GM13977 (cell line): ENCODE data around the gene CENPP.

Source experiments
- DNase-seq: peaks from one replicate; pipeline ENCODE4 v3.0.0; 2012; ENCODE audit warnings: low spot score
- in situ Hi-C: fragments of 300-500 bp; cut with MboI; formaldehyde crosslinking; loops from one replicate; pipeline ENCODE4 v1.12.0; 2022; ENCODE audit warnings: low sequenced_read_pairs, low pct_unique_long_range_greater_than_20kb, mixed read lengths, inconsistent platforms; ENCODE audit not compliant: unreplicated experiment
- TF ChIP-seq, protein P1 (sequence below): IDR thresholded peaks from 2 replicates; pipeline ENCODE4 v1.5.1; 2012; ENCODE audit warnings: mild to moderate bottlenecking, control low read depth; ENCODE audit not compliant: insufficient read depth; ENCODE audit errors: extremely low read depth, missing control alignments

The CENPP gene

DNA sequence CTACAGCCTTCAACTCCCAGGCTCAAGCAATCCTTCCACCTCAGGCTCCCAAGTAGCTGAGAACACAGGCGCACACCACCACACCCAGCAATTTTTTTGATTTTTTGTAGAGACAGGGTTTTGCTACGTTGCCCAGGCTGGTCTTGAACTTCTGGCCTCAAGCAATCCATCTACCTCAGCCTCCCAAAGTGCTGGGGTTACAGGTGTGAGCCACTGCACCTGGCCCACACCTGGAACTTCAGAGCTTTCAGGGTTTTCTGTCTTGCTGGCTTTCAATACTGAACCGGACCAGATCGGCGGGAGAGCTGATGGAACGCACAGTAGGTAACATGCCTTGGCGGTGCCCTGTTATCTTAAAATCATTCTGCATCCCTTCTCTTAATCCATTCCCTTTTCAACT, 313.4 kb downstream of the CENPP start:
- in situ Hi-C loops = loop anchor here (25.0 kb wide), 2 partner anchors 327 to 502 kb away; no protein-coding TSS in a partner anchor
- DNase-seq = no peak
- TF ChIP-seq, protein P1, sequence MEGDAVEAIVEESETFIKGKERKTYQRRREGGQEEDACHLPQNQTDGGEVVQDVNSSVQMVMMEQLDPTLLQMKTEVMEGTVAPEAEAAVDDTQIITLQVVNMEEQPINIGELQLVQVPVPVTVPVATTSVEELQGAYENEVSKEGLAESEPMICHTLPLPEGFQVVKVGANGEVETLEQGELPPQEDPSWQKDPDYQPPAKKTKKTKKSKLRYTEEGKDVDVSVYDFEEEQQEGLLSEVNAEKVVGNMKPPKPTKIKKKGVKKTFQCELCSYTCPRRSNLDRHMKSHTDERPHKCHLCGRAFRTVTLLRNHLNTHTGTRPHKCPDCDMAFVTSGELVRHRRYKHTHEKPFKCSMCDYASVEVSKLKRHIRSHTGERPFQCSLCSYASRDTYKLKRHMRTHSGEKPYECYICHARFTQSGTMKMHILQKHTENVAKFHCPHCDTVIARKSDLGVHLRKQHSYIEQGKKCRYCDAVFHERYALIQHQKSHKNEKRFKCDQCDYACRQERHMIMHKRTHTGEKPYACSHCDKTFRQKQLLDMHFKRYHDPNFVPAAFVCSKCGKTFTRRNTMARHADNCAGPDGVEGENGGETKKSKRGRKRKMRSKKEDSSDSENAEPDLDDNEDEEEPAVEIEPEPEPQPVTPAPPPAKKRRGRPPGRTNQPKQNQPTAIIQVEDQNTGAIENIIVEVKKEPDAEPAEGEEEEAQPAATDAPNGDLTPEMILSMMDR = no peak

DNA sequence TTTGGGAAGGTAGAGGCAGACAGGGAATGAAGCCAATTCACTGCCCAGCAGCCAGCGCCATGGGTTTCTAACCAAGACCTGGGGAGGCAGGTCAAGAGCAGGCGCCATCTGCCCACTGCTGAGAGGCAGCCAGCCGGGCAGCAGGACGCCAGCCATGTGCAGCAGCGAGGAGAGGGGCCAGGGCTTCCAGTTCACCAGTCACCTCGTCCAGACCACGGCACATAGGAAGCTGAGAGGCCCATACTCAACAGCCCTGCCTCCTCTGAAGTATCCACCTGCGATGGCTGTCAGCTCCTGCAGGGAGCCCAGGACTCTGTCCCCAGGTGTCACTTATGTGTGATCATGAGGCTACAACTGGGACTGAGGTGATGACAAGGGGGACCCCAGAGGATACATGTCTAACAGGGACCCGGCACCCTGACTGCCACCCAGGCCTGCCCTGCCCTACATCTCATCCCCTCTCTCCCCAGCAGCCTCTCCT, 314.1 kb downstream of the CENPP start:
- no peak for DNase-seq
- in situ Hi-C loops = loop anchor here (25.0 kb wide), 2 partner anchors 328 to 503 kb away; no protein-coding TSS in a partner anchor
- TF ChIP-seq, protein P1 = no peak

DNA sequence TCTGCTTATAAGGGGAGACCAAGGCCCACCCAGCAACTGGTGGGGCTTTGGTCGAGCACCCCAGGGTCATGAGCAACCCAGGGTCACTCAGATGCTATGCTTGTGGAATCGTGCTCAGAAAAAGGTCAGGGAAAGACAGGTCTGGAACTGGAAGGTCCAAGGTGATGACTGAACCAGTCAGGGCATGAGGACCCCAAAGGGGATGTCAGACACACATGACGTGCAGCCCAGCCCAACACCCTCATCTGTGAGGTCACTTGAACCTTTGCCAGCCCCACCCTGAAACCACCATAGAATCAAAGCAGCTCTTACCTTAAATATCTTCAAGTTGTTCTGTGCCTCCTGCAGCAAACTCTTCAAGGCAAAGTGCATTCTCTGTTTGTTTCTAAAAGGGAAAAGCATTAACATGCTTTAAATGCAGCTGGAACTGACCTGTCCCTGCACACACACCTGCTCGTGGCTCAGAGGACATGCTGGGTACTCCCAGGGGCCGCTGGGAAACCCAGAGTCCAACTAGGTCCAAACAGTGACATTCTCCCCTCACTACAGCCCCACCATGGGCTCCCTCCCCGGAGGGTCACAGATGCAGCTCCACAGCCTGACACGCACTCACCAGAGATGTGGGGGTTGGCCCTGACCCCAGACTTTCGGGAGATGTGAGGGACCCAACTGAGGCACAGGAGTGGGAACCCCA, 314.8 kb downstream of the CENPP start:
- in situ Hi-C loops = loop anchor here (25.0 kb wide), 2 partner anchors 328 to 503 kb away; no protein-coding TSS in a partner anchor
- TF ChIP-seq, protein P1 = no peak
- no peak for DNase-seq

GRCh38 chr9:92641092-92641809, 315.5 kb downstream of the CENPP start:
- TF ChIP-seq, protein P1 = no peak
- in situ Hi-C loops = loop anchor here (25.0 kb wide), 2 partner anchors 329 to 504 kb away; no protein-coding TSS in a partner anchor
- no peak for DNase-seq

DNA sequence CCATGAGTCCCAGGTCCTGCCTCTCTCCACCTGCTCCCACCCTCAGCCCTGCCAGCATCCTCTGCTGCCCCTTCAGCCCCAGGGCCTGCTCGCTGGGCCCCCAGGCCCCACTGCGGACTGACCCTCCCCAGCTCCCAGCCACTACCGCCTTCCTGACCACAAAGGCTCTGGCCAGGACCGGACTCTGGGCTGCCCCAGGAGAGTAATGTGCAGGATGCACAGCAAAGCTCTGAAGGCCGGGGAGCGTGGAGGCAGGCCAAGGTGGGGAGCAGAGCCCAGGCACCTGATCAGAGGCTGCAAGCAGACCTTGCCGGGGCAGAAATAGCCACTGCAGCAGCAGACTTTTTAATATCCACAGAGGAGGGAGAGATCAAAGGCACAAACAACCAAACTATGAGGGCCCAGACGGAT, 316.3 kb downstream of the CENPP start:
- in situ Hi-C loops = loop anchor here (25.0 kb wide), 2 partner anchors 330 to 505 kb away; no protein-coding TSS in a partner anchor
- no peak for DNase-seq
- TF ChIP-seq, protein P1 = no peak

DNA sequence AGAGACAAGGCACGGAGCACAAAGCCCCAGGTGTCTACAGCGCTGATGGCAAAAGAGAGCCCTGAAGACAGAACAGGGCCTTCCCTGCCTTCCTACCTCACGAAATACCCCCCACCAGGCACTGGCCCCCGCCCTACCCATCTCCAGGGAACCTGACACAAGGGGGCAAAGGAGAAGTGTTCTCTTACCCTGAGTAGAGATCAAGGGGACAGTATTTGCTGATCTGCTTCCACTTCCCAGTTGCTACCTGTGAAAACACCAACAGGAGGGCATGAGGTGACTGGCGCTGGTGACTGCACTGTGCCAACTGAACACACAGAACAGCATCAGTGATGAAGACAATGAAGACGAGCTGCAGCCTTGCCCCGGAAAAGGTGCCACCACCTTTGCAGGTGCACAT, 316.8 kb downstream of the CENPP start:
- in situ Hi-C loops = loop anchor here (25.0 kb wide), 2 partner anchors 330 to 505 kb away; no protein-coding TSS in a partner anchor
- no peak for DNase-seq
- TF ChIP-seq, protein P1 = no peak
